SJSA1 (cell line): ENCODE data around the gene SLC25A3. TPM values are rescaled to one million over a fixed set of nuclear protein-coding genes. Genes with fewer than 3 reads are reported as not detected.
"Not testable (repeated sequence)": the region's sequence is repeated elsewhere in the genome, so short reads cannot be mapped to it uniquely, and the experiment has no call there.

Experiments used
- DNase-seq, 2 experiments: peaks; one replicate each; pipeline ENCODE4 v3.0.0-alpha.2; 2015 to 2020; ENCODE audit warnings: low spot score in 2 of 2, low read depth in 1 of 2
- H3K27ac ChIP-seq: fragments of 250-450 bp; sonication (Bioruptor Pico); 2 replicates; pipeline ENCODE4 v1.5.1; 2020; ENCODE audit warnings: mild to moderate bottlenecking, moderate library complexity
- H3K27me3 ChIP-seq: fragments of 250-450 bp; sonication (Bioruptor Pico); replicated peaks from 2 replicates; pipeline ENCODE4 v1.5.1; 2020; ENCODE audit warnings: mild to moderate bottlenecking, moderate library complexity
- H3K36me3 ChIP-seq: fragments of 250-450 bp; sonication (Bioruptor Pico); 2 replicates; pipeline ENCODE4 v1.5.1; 2020; ENCODE audit warnings: mild to moderate bottlenecking
- H3K4me1 ChIP-seq: fragments of 250-450 bp; sonication (Bioruptor Pico); replicated peaks from 2 replicates; pipeline ENCODE4 v1.6.1; 2021; ENCODE audit warnings: mild to moderate bottlenecking
- H3K4me3 ChIP-seq: fragments of 250-450 bp; sonication (Bioruptor Pico); 2 replicates; pipeline ENCODE4 v1.5.1; 2020; ENCODE audit warnings: mild to moderate bottlenecking
- H3K9me3 ChIP-seq: fragments of 250-450 bp; sonication (Bioruptor Pico); replicated peaks from 2 replicates; pipeline ENCODE4 v1.5.1; 2020; ENCODE audit warnings: mild to moderate bottlenecking
- total RNA-seq: library from RNA; depleted of rRNA; stranded (reverse); fragments of >200 nt; shearing (Covaris generic); gene quantifications from 2 replicates; pipeline ENCODE4 v1.2.3, GENCODE V29; 2014

SLC25A3 gene
- total RNA-seq, 1 experiment from 2014 or later, result 907 TPM

DNA sequence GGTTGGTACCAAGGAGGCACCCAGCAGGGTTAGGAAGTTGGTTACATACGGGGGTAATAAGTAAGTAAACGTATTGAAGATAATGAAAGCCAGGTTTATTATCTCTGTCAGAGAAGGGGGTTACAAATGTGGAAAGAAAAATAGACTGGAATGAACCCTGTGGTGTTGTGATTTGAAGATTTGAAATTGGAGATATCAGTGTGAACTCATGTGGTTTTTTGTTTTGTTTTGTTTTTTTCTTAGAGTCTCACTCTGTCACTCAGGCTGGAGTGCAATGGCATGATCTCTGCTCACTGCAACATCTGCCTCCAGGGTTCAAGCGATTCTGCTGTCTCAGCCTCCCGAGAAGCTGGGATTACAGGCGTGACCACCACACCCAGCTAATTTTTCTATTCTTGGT lies 14.1 kb upstream of the SLC25A3 start:
- Histone ChIP-seq H3K27me3 (no peaks in the 10 kb centered on the region), H3K9me3 (no peaks in the 10 kb centered on the region), H3K27ac (no peak overlapping the region), H3K4me1 (no peaks in the 10 kb centered on the region), H3K36me3 (no peaks in the 10 kb centered on the region), H3K4me3 (no peak overlapping the region)
- DNase-seq, result no peak

DNA sequence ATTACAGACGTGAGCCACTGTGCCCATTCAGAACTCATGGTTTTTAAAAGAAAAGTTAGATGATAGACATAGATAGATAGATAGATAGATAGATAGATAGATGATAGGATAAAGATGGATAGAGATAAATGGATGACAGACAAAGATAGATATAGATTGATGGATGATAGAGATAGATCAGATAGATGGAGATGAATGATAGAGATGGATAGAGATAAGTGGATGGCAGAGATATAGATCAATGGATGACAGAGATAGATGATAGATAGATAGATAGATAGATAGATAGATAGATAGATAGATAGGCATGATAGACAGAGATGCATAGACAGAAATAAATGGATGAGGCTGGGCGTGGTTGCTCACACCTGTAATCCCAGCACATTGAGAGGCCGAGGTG lies 13.7 kb upstream of the SLC25A3 start:
- Histone ChIP-seq H3K36me3 (no peaks in the 10 kb centered on the region), H3K4me3 (no peak overlapping the region), H3K27me3 (no peaks in the 10 kb centered on the region), H3K27ac (no peak overlapping the region), H3K4me1 (no peaks in the 10 kb centered on the region), H3K9me3 (no peaks in the 10 kb centered on the region)
- DNase-seq, result no peak

DNA sequence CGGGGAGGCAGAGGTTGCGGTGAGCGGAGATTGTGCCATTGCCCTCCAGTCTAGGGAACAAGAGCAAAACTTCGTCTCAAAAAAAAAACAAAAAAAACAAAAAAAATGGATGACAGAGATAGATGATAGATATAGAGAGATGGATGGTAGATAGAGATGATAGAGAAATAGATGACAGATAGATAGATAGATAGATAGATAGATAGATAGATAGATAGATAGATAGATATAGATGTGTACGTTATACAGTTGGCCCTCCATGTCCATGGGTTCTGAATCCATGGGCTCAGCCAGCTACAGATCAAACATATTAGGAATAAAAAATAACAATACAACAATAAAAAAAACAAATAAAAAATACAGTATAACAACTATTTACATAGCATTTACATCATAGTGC lies 12.8 kb upstream of the SLC25A3 start:
- DNase-seq, result no peak
- H3K27me3 ChIP-seq, result no peaks in the 10 kb centered on the region
- H3K36me3 ChIP-seq, result no peaks in the 10 kb centered on the region
- H3K4me3 ChIP-seq, result no peak overlapping the region
- H3K9me3 ChIP-seq, result no peaks in the 10 kb centered on the region
- no peak overlapping the region for H3K27ac ChIP-seq
- no peaks in the 10 kb centered on the region for H3K4me1 ChIP-seq

DNA sequence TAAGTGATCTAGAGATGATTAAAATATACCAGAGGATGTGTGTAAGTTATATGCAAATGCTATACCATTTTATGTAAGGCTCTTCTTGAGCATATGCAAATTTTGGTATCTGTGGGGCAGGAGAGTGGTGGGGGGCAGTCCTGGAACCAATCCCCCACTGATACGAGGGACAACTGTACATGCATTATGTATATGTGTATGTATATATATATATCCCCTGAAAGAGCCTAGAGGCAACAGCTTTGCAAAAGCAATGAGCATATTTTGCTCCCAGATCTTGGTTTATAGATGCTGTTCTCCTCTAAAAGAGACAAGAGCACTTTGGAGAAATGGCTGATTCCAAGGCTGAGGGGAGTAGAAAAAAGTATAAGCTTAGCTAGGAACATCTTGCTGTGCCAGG lies 12.4 kb upstream of the SLC25A3 start:
- no peaks in the 10 kb centered on the region for H3K9me3 ChIP-seq
- H3K4me1 ChIP-seq, result no peaks in the 10 kb centered on the region
- no peak for DNase-seq
- H3K36me3 ChIP-seq, result no peaks in the 10 kb centered on the region
- H3K27me3 ChIP-seq, result no peaks in the 10 kb centered on the region
- no peak overlapping the region for H3K27ac ChIP-seq
- no peak overlapping the region for H3K4me3 ChIP-seq

DNA sequence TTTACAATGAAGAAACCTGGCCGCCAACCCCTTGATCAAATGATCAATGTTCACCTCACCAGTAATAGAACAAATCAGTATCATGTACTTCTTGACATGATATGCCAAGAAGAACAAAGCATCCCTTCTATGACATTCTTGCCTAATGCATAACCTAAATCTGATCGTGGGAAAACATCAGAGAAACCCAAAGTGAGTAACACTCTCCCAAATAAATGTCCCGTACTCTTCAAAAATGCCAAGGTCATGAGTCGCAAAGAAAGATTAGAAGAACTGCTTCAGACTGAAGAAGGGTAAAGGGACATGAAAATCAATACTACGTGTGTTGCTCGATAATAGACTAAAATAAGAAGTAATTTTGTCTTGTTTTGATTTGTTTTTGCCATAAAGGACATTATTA lies 11.4 kb upstream of the SLC25A3 start:
- Histone ChIP-seq H3K4me1 (no peaks in the 10 kb centered on the region), H3K27ac (no peak overlapping the region), H3K27me3 (no peaks in the 10 kb centered on the region), H3K4me3 (no peak overlapping the region), H3K36me3 (no peaks in the 10 kb centered on the region), H3K9me3 (no peaks in the 10 kb centered on the region)
- no peak for DNase-seq

DNA sequence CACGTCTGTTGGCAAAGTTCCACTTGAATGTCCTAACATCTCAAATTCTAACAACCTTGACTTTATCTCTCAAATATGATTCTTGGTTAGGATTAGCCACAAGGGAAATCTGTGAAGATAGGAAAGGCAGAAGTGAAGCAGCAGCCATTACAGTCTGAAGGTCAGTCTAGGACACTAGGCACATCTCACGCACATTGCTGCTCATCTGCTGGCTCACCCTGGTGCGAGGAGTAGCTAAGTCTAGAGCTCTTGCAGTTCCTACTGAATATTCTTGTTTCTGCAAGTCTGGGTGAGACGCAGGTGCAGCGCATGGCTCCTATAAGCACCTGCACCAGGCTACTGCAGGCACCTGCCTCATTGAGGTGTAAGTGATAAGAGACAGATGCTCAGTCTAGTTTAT lies 6.4 kb upstream of the SLC25A3 start:
- Histone ChIP-seq H3K9me3 (no peaks in the 10 kb centered on the region), H3K27ac (no peak overlapping the region), H3K4me1 (no peaks in the 10 kb centered on the region), H3K27me3 (no peaks in the 10 kb centered on the region), H3K36me3 (no peaks in the 10 kb centered on the region), H3K4me3 (no peak overlapping the region)
- no peak for DNase-seq

DNA sequence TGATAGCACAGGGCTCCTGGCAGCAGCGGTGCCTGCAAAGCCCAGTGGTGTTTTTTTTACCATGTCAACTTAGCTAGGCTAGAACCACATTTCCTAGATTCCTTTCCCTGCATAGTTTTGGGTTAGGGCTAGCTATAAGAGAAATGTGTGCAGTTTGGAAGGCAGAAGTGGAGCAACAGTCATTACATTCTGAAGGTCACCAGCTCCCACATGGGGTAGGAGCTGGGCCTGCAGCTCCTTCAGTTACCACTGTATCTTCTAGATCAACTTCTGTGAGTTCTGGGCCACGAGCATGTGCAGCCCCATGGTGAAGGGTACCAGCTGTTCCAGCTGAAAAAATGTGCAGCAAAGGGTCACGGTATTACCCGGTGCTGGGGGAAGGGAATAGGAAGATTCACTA lies 2.3 kb upstream of the SLC25A3 start:
- Histone ChIP-seq H3K4me1 (peaks cover 5% of the 10 kb centered on the region; the same call in 1 of the 2 replicates), H3K4me3 (no peak overlapping the region), H3K27me3 (no peaks in the 10 kb centered on the region), H3K36me3 (peaks cover 24% of the 10 kb centered on the region), H3K27ac (no peak overlapping the region), H3K9me3 (no peaks in the 10 kb centered on the region)
- DNase-seq, result no peak

DNA sequence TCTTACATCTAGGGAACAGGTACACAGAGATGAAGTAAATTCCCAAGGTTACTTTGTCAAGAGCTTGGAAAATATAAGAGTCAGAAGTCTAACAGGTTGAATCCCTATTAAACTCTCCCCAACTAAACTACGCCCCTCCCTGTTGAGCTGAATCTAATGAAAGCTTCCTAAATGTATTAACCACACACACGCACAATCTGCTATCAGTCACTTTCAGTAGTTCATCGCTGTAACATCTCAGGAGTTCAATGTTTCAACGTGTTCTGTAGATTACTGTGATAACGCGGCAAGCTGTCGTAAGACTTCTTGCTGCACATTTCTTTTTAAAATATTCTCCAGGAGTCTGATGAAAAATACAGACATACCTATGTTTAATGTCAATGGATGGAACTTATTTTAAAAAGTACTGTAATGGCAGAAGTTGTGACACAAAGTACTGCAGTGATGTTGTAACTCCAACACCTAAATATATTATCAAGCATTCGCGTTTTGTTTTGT lies 612 bp upstream of the SLC25A3 start:
- DNase-seq, result no peak
- Histone ChIP-seq H3K27ac (peak overlapping the region; percentile 28), H3K36me3 (peaks cover 41% of the 10 kb centered on the region), H3K9me3 (no peaks in the 10 kb centered on the region), H3K4me3 (peak overlapping the region; percentile 73), H3K27me3 (no peaks in the 10 kb centered on the region), H3K4me1 (peaks cover 5% of the 10 kb centered on the region; the same call in 1 of the 2 replicates)

DNA sequence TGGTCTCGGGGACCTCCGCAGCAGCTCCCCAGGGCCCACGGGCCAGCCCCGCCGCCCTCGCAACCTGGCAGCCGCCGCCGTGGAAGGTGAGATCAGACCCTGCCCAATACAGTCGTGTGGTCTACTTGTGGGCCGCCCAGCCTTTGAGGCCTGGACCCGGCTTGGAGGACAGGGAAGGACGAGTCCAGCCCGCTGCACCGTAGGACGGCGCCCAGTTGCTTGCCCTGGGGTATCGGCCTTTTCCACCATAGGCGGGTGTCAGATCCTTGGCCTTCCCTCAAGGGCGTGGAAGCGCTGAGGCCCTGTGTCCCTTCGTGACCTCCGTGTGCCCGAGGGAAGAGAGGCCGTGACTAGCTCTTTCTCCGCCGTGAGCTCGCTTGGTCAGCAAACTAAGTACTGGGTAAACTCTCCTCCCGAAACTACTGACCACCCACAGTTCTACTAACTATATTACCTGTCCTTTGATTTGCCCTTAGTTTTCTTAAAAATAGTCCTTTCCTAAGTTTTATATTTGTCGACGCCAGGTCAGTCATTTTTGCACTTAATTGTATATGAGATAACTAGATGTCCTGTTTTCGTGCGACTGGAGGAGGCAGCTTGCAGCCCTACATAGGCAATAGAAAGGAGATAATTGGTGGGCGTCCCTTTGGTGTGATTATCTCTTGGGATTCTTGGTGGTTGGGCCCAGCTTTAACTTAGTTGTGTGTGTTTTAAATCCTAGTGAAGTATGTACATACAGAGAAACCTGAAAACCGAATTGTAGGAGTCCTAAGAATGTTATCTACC lies 757 bp downstream of the SLC25A3 start:
- Histone ChIP-seq H3K27ac (peak overlapping the region; percentile 85), H3K36me3 (peaks cover 53% of the 10 kb centered on the region), H3K4me1 (peaks cover 5% of the 10 kb centered on the region; the same call in 1 of the 2 replicates), H3K27me3 (no peaks in the 10 kb centered on the region), H3K9me3 (no peaks in the 10 kb centered on the region), H3K4me3 (peak overlapping the region; percentile 73)
- DNase-seq, result peak in 1 of 2 experiments; percentile 42

DNA sequence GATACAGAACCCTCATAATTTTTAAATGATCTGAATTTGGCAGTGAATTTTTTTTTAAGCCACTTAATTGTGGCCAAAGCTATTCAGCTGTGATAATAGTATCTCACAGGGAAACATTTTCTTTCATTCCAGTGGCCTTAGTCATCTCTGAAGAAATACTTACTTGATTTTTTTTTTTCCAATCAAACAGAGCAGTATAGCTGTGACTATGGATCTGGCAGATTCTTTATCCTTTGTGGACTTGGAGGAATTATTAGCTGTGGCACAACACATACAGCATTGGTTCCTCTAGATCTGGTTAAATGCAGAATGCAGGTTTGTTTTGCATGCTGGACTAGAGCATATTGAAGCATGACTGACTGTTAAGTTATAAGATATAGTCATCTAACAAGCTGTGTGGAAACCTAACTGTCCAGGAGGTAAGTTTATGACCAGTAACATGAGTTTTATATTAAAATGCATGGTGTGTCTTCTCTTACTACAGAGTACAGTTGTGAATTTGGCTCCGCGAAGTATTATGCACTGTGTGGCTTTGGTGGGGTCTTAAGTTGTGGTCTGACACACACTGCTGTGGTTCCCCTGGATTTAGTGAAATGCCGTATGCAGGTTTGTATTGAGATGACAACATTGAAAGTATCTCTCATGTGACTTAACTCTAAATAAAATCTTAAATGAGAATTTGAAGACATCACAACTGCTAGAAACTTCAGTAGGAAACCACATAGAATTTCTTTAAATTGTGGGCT lies 1.9 kb downstream of the SLC25A3 start:
- no peaks in the 10 kb centered on the region for H3K27me3 ChIP-seq

DNA sequence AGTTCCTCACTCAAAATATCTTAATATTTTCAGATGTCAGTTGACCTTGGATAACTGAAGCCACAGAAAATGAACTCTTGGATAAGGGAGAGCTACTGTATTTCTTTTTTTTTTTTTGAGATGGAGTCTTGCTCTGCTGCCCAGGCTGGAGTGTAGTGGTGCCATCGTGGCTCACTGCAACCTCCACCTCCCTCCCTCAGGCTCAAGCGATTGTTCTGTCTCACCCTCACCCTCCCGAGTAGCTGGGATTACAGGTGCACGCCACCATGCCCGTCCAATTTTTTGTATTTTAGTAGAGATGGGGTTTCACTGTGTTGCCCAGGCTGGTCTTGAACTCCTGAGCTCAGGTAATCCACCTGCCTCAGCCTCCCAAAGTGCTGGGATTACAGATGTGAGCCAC lies 3.8 kb downstream of the SLC25A3 start:
- H3K36me3 ChIP-seq, result peaks cover 84% of the 10 kb centered on the region
- not testable (repeated sequence) for H3K27ac ChIP-seq

More for the DNA sequence above, 1.9 kb downstream of the SLC25A3 start:
- peak in 1 of 2 experiments; percentile 71 for DNase-seq
- Histone ChIP-seq H3K27ac (peak overlapping the region; percentile 85), H3K4me3 (peak overlapping the region; percentile 73), H3K36me3 (peaks cover 65% of the 10 kb centered on the region), H3K4me1 (peaks cover 5% of the 10 kb centered on the region; the same call in 1 of the 2 replicates), H3K9me3 (no peaks in the 10 kb centered on the region)

DNA sequence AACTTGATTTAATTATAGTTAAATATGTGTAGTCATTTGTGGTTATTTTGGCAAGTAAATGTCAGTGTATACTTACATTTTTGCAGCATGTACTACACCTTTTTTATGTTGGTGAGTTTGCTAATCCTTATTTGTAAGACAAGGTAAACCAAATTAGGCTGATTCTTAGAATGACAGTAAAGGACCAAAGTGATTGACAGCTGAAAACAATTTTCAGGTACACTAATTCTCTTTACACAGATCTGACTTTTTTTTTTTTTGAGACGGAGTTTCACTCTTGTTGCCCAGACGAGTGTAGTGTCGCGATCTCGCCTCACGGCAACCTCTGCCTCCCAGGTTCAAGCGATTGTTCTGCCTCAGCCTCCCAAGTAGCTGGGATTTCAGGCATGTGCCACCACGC lies 8.4 kb downstream of the SLC25A3 start:
- DNase-seq, result no peak
- Histone ChIP-seq H3K36me3 (peaks cover 73% of the 10 kb centered on the region), H3K9me3 (no peaks in the 10 kb centered on the region), H3K4me3 (no peak overlapping the region), H3K4me1 (no peaks in the 10 kb centered on the region), H3K27me3 (no peaks in the 10 kb centered on the region), H3K27ac (no peak overlapping the region)

More for the DNA sequence above, 3.8 kb downstream of the SLC25A3 start:
- H3K9me3 ChIP-seq, H3K27me3 ChIP-seq, H3K4me3 ChIP-seq, DNase-seq, H3K4me1 ChIP-seq: not testable (repeated sequence)

DNA sequence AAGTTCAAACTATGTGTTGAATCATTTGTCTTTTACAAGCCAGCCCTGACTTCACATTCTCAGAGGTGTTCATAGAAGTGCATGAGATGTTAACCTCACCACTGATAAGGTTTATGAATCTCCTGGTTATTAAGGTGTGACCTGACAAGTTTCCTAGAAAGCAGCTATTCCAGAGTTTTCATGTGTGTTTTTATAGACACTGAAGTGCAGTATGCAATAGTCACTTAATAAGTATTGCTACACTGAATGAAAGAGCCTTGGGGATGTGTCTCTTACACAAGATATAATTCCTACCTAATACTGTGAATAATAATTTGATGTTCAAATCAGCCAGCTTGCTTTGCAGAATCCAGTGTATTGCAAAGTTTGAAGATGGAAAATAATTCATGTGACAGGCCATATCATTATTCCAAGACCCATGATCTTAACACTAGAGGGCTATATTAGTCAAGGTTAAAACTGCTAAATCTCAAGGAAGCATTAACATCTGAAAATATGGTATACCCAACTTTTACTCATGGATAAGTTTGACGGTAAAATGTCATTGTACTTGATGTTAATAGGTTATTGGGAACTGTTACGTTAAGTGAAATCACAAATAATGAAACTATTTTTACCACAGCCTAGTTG lies 13.0 kb downstream of the SLC25A3 start:
- no peak overlapping the region for H3K27ac ChIP-seq
- DNase-seq, result no peak
- no peak overlapping the region for H3K4me3 ChIP-seq
- H3K9me3 ChIP-seq, result no peaks in the 10 kb centered on the region
- H3K27me3 ChIP-seq, result no peaks in the 10 kb centered on the region
- H3K36me3 ChIP-seq, result peaks cover 29% of the 10 kb centered on the region
- no peaks in the 10 kb centered on the region for H3K4me1 ChIP-seq

DNA sequence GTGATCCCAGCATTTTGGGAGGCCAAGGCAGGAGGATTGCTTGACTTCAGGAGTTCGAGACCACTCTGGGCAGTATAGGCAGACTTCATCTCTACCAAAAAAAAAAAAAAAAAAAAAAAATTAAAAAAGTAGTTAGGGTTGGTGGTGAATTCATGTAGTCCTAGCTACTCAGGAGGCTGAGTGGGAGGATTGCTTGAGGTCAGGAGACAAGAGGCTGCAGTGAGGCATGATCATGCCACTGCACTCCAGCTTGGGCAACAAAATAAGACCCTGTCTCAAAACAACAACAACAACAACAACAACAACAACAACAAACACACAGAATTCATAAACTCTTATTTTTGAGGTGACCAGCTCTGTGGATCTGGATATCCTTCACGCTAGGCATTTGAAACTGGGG lies 17.1 kb downstream of the SLC25A3 start:
- H3K4me3 ChIP-seq, result no peak overlapping the region
- H3K27ac ChIP-seq, result no peak overlapping the region
- H3K36me3 ChIP-seq, result peaks cover 6% of the 10 kb centered on the region
- no peak for DNase-seq
- no peaks in the 10 kb centered on the region for H3K4me1 ChIP-seq
- no peaks in the 10 kb centered on the region for H3K9me3 ChIP-seq
- no peaks in the 10 kb centered on the region for H3K27me3 ChIP-seq
